HG03196 (cell line): Measurements from ENCODE around the gene FAM120B.
A peak's percentile ranks its signal among the peaks of the same experiment; 100 is the strongest.

Experiments used
- ATAC-seq: cut with Tn5 transposase; IDR thresholded peaks from one replicate; pipeline ENCODE4 v1.9.1; 2021; ENCODE audit not compliant: unreplicated experiment

FAM120B gene

DNA sequence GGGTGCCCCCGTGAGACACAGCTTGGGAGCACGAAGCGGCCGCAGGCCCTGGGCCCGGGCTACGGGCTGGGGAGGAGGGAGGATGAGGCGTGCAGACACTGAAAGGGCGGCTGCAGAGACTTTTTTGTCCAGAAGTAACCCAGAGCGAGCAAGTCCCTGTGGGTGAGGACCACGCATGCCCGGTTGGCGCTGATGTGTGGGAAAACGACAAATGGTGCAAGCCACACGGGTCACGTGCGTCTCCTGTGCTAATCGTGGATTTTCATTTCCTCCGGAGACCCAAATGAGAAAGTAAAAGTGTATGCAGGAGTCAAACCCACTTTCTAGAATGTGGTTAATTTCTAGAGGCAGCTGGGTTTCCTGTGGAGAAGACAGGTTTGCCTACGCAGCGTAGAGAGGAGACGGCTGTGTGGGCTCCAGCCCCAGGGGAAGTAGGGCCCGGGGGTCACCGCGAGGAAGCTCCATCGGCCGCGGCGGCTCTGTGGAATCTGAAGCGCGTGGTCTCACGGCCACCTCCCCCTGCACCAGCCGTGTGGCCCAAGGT, 34.7 kb upstream of the FAM120B start:
- ATAC-seq: peak; percentile 97

DNA sequence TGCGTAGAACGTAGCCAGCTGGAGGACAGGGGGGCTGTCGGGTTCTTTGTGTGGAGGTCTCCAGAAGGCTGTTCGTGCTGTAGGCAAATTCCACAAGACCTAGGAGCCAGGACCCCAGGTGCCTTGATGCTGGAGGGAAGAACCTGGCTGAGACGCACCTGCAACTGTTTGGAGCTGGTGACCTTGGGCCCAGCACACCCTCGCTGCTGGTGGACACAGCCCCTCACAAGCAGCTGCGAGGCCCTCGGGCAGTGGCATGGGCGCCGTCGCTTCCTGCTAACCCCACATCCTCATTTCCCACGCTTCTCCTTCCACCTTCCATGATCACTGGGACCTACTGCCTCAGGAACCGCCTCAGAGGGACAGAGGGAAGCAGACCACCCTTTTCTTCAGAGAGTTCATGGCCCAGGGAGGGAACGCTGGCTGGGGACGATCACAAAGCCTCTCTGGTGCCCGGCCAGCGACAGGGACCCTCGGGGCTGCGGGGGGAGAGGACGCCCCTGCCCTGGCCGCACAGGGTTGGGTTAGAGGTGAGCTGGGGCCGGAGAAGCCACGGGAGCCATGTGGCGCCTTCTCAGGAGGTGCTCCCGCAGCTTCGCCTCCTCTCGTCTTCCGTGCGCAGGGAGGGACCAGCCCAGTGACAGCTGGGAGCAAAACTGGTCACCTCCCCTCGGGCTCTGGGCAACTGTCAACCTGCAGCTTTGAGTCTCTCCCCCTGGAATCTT, 34.1 kb upstream of the FAM120B start:
- ATAC-seq: no peak

DNA sequence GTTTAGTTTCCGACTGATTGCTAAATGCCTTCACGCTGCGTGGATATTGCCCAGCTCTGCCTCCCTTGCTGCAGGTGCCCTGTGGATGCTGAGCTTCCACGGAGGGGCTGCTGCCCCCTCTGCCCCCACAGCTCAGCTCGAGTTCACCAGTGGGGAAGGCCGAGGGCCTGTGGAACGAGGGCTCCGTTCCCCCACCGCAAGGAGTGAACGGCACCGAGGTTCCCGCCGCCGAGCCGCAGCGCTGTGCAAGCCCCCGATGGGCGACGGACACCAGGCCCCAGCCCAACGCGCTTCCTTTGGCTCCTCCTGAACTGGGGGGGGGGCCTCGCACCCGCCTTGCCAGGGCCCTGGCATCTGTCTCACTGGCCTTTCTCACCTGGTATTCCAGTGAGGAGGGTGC, 33.4 kb upstream of the FAM120B start:
- ATAC-seq: no peak

- no peak for ATAC-seq
Observed at GRCh38 chr6:170273681-170274080, 32.9 kb upstream of the FAM120B start.

- no peak for ATAC-seq
Observed at GRCh38 chr6:170274713-170275560, 31.6 kb upstream of the FAM120B start.

GRCh38 chr6:170276369-170277057, 30.0 kb upstream of the FAM120B start:
- no peak for ATAC-seq

- no peak for ATAC-seq
Observed at GRCh38 chr6:170277893-170278742, 28.4 kb upstream of the FAM120B start.

DNA sequence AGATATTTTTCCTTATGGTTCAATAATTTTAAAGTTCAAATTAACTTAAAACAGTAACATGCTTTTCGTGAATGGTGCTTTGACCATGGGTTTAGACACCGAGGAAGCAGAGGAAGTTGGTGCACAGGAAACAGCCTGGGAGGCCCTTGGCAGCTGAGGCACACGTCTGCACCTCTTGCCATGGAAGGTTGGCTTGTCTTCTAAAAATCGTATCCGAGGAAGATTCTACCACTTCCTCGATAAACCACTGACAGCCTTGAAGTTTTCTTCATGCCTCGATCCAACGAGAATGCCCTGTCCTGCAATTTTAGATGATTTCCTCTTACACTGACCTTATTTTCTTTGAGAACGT, 27.8 kb upstream of the FAM120B start:
- ATAC-seq: no peak

DNA sequence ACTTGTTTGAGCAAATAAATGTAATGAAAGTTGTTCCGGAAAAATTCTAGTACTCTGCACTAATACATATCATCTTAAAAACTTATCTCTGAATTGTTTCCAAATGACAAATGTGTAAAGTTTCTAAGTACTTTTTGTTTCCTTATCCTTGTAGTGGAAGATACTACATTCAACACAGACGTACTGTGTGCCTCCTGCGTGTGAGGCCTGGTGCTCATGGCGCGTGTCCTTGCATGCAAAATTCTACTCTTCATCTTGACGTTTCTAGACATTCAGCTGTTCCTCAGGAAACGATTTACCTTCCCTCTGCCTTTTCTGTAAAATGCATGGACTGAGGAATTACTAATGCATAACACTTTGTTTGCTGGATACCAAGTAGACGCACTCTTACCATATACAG, 27.1 kb upstream of the FAM120B start:
- ATAC-seq: no peak

- ATAC-seq: no peak
Observed at GRCh38 chr6:170279977-170280688, 26.4 kb upstream of the FAM120B start.

DNA sequence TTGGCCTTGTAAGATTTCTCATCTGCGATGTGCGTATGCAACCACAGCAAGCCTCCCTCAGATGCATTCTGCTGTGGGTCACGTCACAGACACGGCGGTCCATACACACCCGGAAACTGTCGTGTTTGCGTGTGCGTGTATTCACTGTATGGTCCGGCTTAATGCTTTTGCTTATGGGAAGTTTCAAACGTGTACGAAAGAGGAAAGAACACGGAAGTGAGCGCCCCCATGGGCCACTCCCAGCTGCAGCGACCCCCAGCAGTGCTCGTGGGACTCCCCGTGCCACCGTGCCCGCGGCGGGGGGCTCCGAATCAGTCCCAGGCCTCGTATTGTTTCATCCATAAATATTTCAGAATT, 25.9 kb upstream of the FAM120B start:
- no peak for ATAC-seq

- ATAC-seq: no peak
Observed at GRCh38 chr6:170281331-170282292, 24.9 kb upstream of the FAM120B start.

GRCh38 chr6:170282512-170283158, 23.9 kb upstream of the FAM120B start:
- ATAC-seq: no peak

DNA sequence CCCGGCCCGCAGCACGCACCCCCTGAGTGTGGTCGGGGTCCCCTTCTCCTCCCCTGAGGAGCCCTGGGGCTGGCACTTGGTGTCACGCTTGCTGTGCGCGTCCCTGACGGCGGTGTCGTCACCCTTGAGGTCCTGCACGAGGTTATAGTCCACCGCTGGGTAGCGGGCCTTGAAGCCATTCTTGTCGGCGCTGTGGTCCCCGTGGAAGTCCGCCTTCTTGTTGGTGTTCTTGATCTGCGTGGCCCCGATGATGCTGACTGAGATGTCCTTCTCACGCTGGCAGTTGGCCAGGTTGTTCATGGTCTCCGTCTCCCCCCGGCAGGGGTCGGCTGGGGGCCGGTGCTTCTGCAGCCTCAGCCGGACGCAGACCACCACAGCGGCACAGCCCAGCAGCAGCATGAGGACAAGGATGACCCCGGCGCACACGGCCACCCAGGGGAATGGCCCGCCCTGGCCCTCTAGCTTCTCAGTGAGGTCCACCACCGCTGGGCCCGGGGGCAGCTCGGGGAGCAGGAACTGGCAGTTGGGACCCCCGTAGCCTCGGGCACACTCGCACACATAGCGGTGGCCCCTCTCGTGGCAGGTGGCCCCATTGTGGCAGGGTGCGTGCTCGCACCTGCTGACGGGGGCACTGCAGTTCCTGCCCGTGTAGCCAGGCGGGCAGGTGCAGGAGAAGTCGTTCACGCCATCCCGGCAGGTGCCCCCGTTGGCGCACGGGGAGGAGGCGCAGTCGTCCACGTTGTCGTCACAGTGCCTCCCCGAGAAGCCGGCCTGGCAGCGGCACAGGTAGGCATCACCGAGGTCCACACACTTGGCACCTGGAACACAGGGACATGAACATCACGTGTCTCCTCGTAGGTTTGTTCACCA, 23.1 kb upstream of the FAM120B start:
- no peak for ATAC-seq

DNA sequence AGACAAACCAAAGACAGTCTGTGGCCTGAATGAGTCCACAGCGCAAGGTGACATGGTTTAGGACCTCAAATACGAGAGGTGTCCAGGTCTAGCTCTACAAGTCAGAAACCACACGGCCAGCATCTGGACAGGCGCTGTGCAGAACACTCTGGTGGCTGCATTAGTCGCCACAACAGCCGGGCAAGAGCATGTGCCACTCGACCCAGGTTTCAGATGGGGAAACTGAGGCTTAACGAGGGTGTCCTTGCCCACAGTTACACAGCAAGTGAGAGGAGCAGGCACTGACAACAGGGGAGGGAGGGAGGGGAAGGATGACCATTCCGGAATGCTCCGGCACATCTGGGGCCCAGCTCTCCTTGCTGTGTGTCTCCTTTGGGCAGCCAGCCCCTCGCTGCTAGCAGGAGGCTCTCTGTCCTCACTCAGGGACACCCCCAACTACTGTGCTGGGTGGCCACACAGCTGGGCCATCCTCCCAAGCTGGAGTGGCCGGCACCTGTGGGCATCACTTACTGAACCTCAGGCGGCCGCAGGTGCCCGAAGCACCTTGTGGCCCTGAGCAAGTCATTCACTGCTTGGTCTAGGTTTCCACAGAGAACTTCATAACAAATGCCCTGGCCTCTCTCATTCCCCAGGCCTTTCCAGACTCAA, 22.3 kb upstream of the FAM120B start:
- ATAC-seq: no peak

DNA sequence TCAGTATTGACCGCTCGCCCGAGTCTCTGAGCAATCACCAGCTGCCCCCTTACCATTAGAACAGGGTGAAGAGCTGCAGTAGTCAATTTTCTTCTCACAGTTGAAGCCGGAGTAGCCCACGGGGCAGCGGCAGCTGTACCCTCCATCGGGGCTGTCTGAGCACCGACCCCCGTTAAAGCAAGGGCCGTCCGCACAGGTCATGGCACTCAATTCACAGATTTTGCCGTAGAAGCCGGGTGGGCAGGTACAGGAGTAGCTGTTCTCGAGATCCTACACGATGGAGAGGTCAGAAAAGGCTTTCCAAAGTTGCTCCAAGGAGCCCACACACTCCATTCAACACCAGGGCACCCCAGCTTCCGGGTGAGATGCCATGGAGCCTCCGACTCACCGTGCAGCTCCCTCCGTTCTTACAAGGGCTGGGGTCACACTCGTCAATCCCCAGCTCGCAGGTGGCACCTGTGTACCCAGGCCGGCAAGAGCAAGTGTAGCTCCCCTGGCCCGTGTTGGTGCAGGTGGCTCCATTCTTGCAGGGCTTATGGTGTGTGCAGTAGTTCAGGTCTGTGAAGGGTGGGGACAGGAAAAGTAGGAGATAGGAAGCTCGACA, 21.6 kb upstream of the FAM120B start:
- ATAC-seq: no peak

DNA sequence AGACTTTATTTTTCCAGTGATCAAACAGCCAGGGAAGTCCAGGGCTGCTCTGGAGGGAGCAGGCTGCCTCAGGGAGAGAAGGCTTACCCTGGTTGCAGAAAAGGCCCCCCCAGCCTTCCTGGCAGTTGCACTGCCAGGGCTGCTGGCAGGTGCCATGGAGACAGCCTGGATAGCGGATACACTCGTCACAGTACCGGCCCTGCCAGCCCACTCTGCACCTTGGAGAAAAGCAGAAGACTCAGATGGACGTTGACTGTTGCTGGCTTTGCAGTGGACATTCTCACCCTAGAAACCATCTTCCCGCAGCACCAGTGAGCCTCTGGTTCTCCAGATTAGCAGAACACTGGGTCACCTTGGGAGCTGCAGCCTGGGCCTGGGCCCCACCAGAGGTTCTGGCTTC, 21.1 kb upstream of the FAM120B start:
- ATAC-seq: no peak
